Upper lobe of left lung (tissue), 6 donors: Measurements from ENCODE around the gene PACS1. TPM values are rescaled to one million over a fixed set of nuclear protein-coding genes. Genes with fewer than 3 reads are reported as not detected.

Source experiments
- ATAC-seq, 2 donors: fragments of 200-7000 bp; cut with Tn5 transposase; one replicate each; pipeline ENCODE4 v1.9.1; 2022; ENCODE audit warnings: mild to moderate bottlenecking in 2 of 2, moderate library complexity in 2 of 2; ENCODE audit not compliant: low FRiP score in 2 of 2
- DNase-seq, 2 donors: peaks; one replicate each; pipeline ENCODE4 v3.0.0-alpha.2; 2019 to 2020
- H3K27ac ChIP-seq, 4 donors: fragments of 200-600 bp; sonication (generic); one replicate each; pipeline ENCODE4 v1.5.1; 2016 to 2019
- H3K27me3 ChIP-seq, 4 donors: fragments of 200-600 bp; sonication (generic); one replicate each; pipeline ENCODE4 v1.5.1; 2017 to 2019
- H3K36me3 ChIP-seq, 4 donors: fragments of 200-600 bp; sonication (generic); one replicate each; pipeline ENCODE4 v1.5.1; 2016 to 2019
- H3K4me1 ChIP-seq, 4 donors: fragments of 200-600 bp; sonication (generic); one replicate each; pipeline ENCODE4 v1.5.1; 2018 to 2019
- H3K4me3 ChIP-seq, 4 donors: fragments of 200-600 bp; sonication (generic); one replicate each; pipeline ENCODE4 v1.5.1; 2017 to 2019; ENCODE audit warnings: mild to moderate bottlenecking in 2 of 4, moderate library complexity in 1 of 4
- H3K9me3 ChIP-seq, 4 donors: fragments of 200-600 bp; sonication (generic); one replicate each; pipeline ENCODE4 v1.5.1; 2018 to 2019
- CTCF ChIP-seq, 6 experiments: fragments of 450-650 bp in 4 of 6; fragments of 200-600 bp in 2 of 6; sonication (generic) in 2 of 6; IDR thresholded peaks; one replicate each; pipeline ENCODE4 v1.5.1; 2016 to 2019; ENCODE audit warnings: antibody characterized with exemption in 6 of 6
- EP300 ChIP-seq, 4 donors: sonication (generic); formaldehyde crosslinking; IDR thresholded peaks; one replicate each; pipeline ENCODE4 v1.5.1; 2017; ENCODE audit warnings: antibody characterized with exemption in 4 of 4, control low read depth in 2 of 4
- POLR2A ChIP-seq, 4 donors: fragments of 450-650 bp; IDR thresholded peaks; one replicate each; pipeline ENCODE4 v1.5.1; 2016 to 2017; ENCODE audit warnings: antibody characterized with exemption in 4 of 4, mild to moderate bottlenecking in 2 of 4
- POLR2AphosphoS5 ChIP-seq, 2 donors: sonication (generic); formaldehyde crosslinking; IDR thresholded peaks; one replicate each; pipeline ENCODE4 v1.5.1; 2017; ENCODE audit warnings: antibody characterized with exemption in 2 of 2
- WGBS, 2 donors: methylation state at CpG; one replicate each; pipeline ENCODE4 v1.1.5; 2017 to 2018; 5-methylcytosine and 5-hydroxymethylcytosine counted together
- total RNA-seq, 6 donors: library from RNA; depleted of rRNA in 4 of 6; stranded (reverse); fragments of >200 nt in 4 of 6; gene quantifications; one replicate each; pipeline versions ENCODE4 v1.1.0 to v1.2.1, GENCODE V29; 2016 to 2021
- donor health status: DM: no; HTN: no; CAD: no; lungs with moderate emphysema.
- donor health status: DM: no; HTN: yes; CAD: no; lungs with severe emphysema.

PACS1 gene
- total RNA-seq, 6 donors from 2014 or later: 39.8 to 123 (median 51.1) TPM

- Histone ChIP-seq H3K9me3 (no peaks in the 10 kb centered on the region), H3K36me3 (peaks cover 0 to 24% (median 16%) of the 10 kb centered on the region in 4 donors), H3K4me1 (no peaks in the 10 kb centered on the region), H3K27me3 (no peaks in the 10 kb centered on the region), H3K4me3 (no peak overlapping the region), H3K27ac (no peak overlapping the region)
- DNase-seq (no peak), ATAC-seq (no peak)
- TF ChIP-seq POLR2AphosphoS5 (IDR thresholded peaks at IDR 0.05): no peak
- TF ChIP-seq POLR2A (IDR thresholded peaks at IDR 0.05): no peak
- no peak for TF ChIP-seq CTCF (IDR thresholded peaks at IDR 0.05)
- TF ChIP-seq EP300 (IDR thresholded peaks at IDR 0.05): no peak
- 82 to 98% methylated on average over 7 of the region's 7 CpGs for WGBS, 2 donors
Measured at GRCh38 chr11:66207816-66208215, 137.7 kb downstream of the PACS1 start.

GRCh38 chr11:66211100-66211499 lies 141.0 kb downstream of the PACS1 start:
- TF ChIP-seq CTCF (IDR thresholded peaks at IDR 0.05) (no peak), POLR2A (IDR thresholded peaks at IDR 0.05) (no peak), POLR2AphosphoS5 (IDR thresholded peaks at IDR 0.05) (no peak), EP300 (IDR thresholded peaks at IDR 0.05) (no peak)
- H3K36me3 ChIP-seq: peaks cover 1 to 46% (median 28%) of the 10 kb centered on the region in 4 donors
- no peak for ATAC-seq
- WGBS, 2 donors: 96% methylated on average over 8 of the region's 8 CpGs
- no peak overlapping the region for H3K27ac ChIP-seq
- no peak for DNase-seq
- H3K4me1 ChIP-seq: no peaks in the 10 kb centered on the region
- no peaks in the 10 kb centered on the region for H3K9me3 ChIP-seq
- H3K27me3 ChIP-seq: no peaks in the 10 kb centered on the region
- no peak overlapping the region for H3K4me3 ChIP-seq

GRCh38 chr11:66216911-66217310 lies 146.8 kb downstream of the PACS1 start:
- 91 to 96% methylated on average over 6 of the region's 6 CpGs for WGBS, 2 donors
- no peak for DNase-seq

GRCh38 chr11:66218036-66218435 lies 148.0 kb downstream of the PACS1 start:
- TF ChIP-seq EP300 (IDR thresholded peaks at IDR 0.05) (no peak), CTCF (IDR thresholded peaks at IDR 0.05) (no peak), POLR2A (IDR thresholded peaks at IDR 0.05) (no peak), POLR2AphosphoS5 (IDR thresholded peaks at IDR 0.05) (no peak)
- Histone ChIP-seq H3K4me1 (no peaks in the 10 kb centered on the region), H3K27ac (no peak overlapping the region), H3K4me3 (no peak overlapping the region), H3K27me3 (no peaks in the 10 kb centered on the region), H3K9me3 (no peaks in the 10 kb centered on the region), H3K36me3 (peaks cover 11 to 72% (median 54%) of the 10 kb centered on the region in 4 donors)
- no peak for ATAC-seq
- WGBS, 2 donors: 71 to 78% methylated on average over 6 of the region's 6 CpGs
- no peak for DNase-seq

More at GRCh38 chr11:66216911-66217310, 146.8 kb downstream of the PACS1 start:
- Histone ChIP-seq H3K9me3 (no peaks in the 10 kb centered on the region), H3K36me3 (peaks cover 11 to 80% (median 60%) of the 10 kb centered on the region in 4 donors), H3K27ac (no peak overlapping the region), H3K4me1 (no peaks in the 10 kb centered on the region), H3K27me3 (no peaks in the 10 kb centered on the region), H3K4me3 (no peak overlapping the region)
- ATAC-seq: no peak
- no peak for TF ChIP-seq POLR2A (IDR thresholded peaks at IDR 0.05)
- no peak for TF ChIP-seq POLR2AphosphoS5 (IDR thresholded peaks at IDR 0.05)
- no peak for TF ChIP-seq CTCF (IDR thresholded peaks at IDR 0.05)
- TF ChIP-seq EP300 (IDR thresholded peaks at IDR 0.05): no peak
